H9 (cell line): ENCODE data around the gene ZNF124. TPM values are rescaled to one million over a fixed set of nuclear protein-coding genes. Genes with fewer than 3 reads are reported as not detected.

Experiments
- DNase-seq: peaks from one replicate; pipeline ENCODE4 v3.0.0-alpha.2; 2017
- H2AFZ ChIP-seq: one replicate; pipeline ENCODE4 v1.6.1; 2013; ENCODE audit warnings: mild to moderate bottlenecking, low read length, control low read depth, moderate library complexity
- H2AK5ac ChIP-seq: 2 replicates; pipeline ENCODE4 v1.6.1; 2013; ENCODE audit warnings: low read length, control low read depth, mixed read lengths; ENCODE audit not compliant: insufficient read length
- H2BK120ac ChIP-seq: one replicate; pipeline ENCODE4 v1.6.1; 2013; ENCODE audit warnings: low read depth, mild to moderate bottlenecking, low read length, control low read depth, inconsistent platforms; ENCODE audit not compliant: poor library complexity, severe bottlenecking
- H2BK12ac ChIP-seq: 2 replicates; pipeline ENCODE4 v1.6.1; 2013; ENCODE audit warnings: low read length, control low read depth, mixed read lengths, low read depth; ENCODE audit not compliant: insufficient read length
- H2BK15ac ChIP-seq: 2 replicates; pipeline ENCODE4 v1.6.1; 2013; ENCODE audit warnings: low read depth, low read length, control low read depth
- H2BK20ac ChIP-seq: one replicate; pipeline ENCODE4 v1.6.1; 2013; ENCODE audit warnings: low read depth, mild to moderate bottlenecking, low read length, control low read depth, inconsistent platforms; ENCODE audit not compliant: poor library complexity, severe bottlenecking
- H2BK5ac ChIP-seq: 2 replicates; pipeline ENCODE4 v1.6.1; 2013; ENCODE audit warnings: low read length, control low read depth, mixed read lengths; ENCODE audit not compliant: insufficient read length
- H3K14ac ChIP-seq: 2 replicates; pipeline ENCODE4 v1.6.1; 2013; ENCODE audit warnings: low read length, control low read depth; ENCODE audit not compliant: insufficient read depth
- H3K18ac ChIP-seq: 2 replicates; pipeline ENCODE4 v1.6.1; 2013; ENCODE audit warnings: low read depth, mild to moderate bottlenecking, mixed read lengths, low read length, control low read depth; ENCODE audit not compliant: insufficient read length
- H3K23ac ChIP-seq: 2 replicates; pipeline ENCODE4 v1.6.1; 2013; ENCODE audit warnings: low read length, control low read depth, mixed read lengths, low read depth; ENCODE audit not compliant: insufficient read length
- H3K23me2 ChIP-seq: 2 replicates; pipeline ENCODE4 v1.6.1; 2013; ENCODE audit warnings: low read depth, mild to moderate bottlenecking, mixed read lengths, low read length, control low read depth; ENCODE audit not compliant: insufficient read length, poor library complexity, severe bottlenecking
- H3K27ac ChIP-seq: 2 replicates; pipeline ENCODE4 v1.5.1; 2013; ENCODE audit warnings: low read length, control low read depth, mixed read lengths, low read depth; ENCODE audit not compliant: insufficient read length
- H3K27me3 ChIP-seq: 2 replicates; pipeline ENCODE4 v1.6.1; 2013; ENCODE audit warnings: low read length, control low read depth, inconsistent platforms; ENCODE audit not compliant: insufficient read depth
- H3K4ac ChIP-seq: 2 replicates; pipeline ENCODE4 v1.6.1; 2013; ENCODE audit warnings: low read depth, mild to moderate bottlenecking, control low read depth, inconsistent platforms, low read length, moderate library complexity
- H3K4me1 ChIP-seq: 2 replicates; pipeline ENCODE4 v1.6.1; 2013; ENCODE audit warnings: low read length, control low read depth, inconsistent platforms; ENCODE audit not compliant: insufficient read depth
- H3K4me2 ChIP-seq: 2 replicates; pipeline ENCODE4 v1.6.1; 2013; ENCODE audit warnings: low read length, control low read depth, mixed read lengths; ENCODE audit not compliant: insufficient read length, insufficient read depth
- H3K56ac ChIP-seq: 2 replicates; pipeline ENCODE4 v1.6.1; 2013; ENCODE audit warnings: low read depth, mild to moderate bottlenecking, mixed read lengths, low read length, control low read depth; ENCODE audit not compliant: insufficient read length
- H3K79me1 ChIP-seq: 2 replicates; pipeline ENCODE4 v1.6.1; 2013; ENCODE audit warnings: low read depth, mild to moderate bottlenecking, moderate library complexity, low read length, control low read depth, inconsistent platforms; ENCODE audit not compliant: insufficient read depth, poor library complexity, severe bottlenecking
- H3K79me2 ChIP-seq: 2 replicates; pipeline ENCODE4 v1.6.1; 2013; ENCODE audit warnings: low read length, control low read depth, inconsistent platforms; ENCODE audit not compliant: insufficient read depth
- H3K9ac ChIP-seq: 2 replicates; pipeline ENCODE4 v1.6.1; 2013; ENCODE audit warnings: low read length, control low read depth, mixed read lengths; ENCODE audit not compliant: insufficient read length; ENCODE audit errors: extremely low read depth
- H3K9me3 ChIP-seq: one replicate; pipeline ENCODE4 v1.6.1; 2013; ENCODE audit warnings: low read depth, low read length, inconsistent platforms; ENCODE audit not compliant: control insufficient read depth
- H3T11ph ChIP-seq: one replicate; pipeline ENCODE4 v1.6.1; 2013; ENCODE audit warnings: mild to moderate bottlenecking, low read length, control low read depth, inconsistent platforms
- H4K20me1 ChIP-seq: one replicate; pipeline ENCODE4 v1.6.1; 2013; ENCODE audit not compliant: control insufficient read depth, insufficient read length, insufficient read depth
- H4K5ac ChIP-seq: 2 replicates; pipeline ENCODE4 v1.6.1; 2013; ENCODE audit warnings: low read depth, mild to moderate bottlenecking, mixed read lengths, low read length, control low read depth; ENCODE audit not compliant: insufficient read length
- H4K8ac ChIP-seq: replicated peaks from 2 replicates; pipeline ENCODE4 v1.6.1; 2013; ENCODE audit warnings: low read length, control low read depth, mixed read lengths, low read depth; ENCODE audit not compliant: insufficient read length
- H4K91ac ChIP-seq: 2 replicates; pipeline ENCODE4 v1.6.1; 2013; ENCODE audit warnings: low read depth, mild to moderate bottlenecking, moderate library complexity, mixed read lengths, low read length, control low read depth; ENCODE audit not compliant: insufficient read length
- H3K27ac Mint-ChIP-seq, 3 experiments: 2 replicates in 2 of 3; 3 replicates in 1 of 3; pipeline ENCODE4 v1.8.0; 2020 to 2021; ENCODE audit warnings: mixed read lengths in 3 of 3, mild to moderate bottlenecking in 1 of 3, moderate library complexity in 1 of 3
- H3K27me3 Mint-ChIP-seq: 2 replicates; pipeline ENCODE4 v1.8.0; 2021; ENCODE audit warnings: low read depth, mild to moderate bottlenecking, moderate library complexity, mixed read lengths
- H3K36me3 Mint-ChIP-seq, 3 experiments: 2 replicates in 2 of 3; 3 replicates in 1 of 3; pipeline ENCODE4 v1.8.0; 2020 to 2021; ENCODE audit warnings: low read depth in 3 of 3, mixed read lengths in 3 of 3; ENCODE audit not compliant: insufficient read depth in 1 of 3
- H3K4me1 Mint-ChIP-seq, 2 experiments: 2 replicates each; pipeline ENCODE4 v1.8.0; 2020; ENCODE audit warnings: mixed read lengths in 2 of 2
- H3K4me3 Mint-ChIP-seq, 2 experiments: 2 replicates in 1 of 2; 3 replicates in 1 of 2; pipeline ENCODE4 v1.8.0; 2020 to 2021; ENCODE audit warnings: mild to moderate bottlenecking in 2 of 2, mixed read lengths in 2 of 2, moderate library complexity in 1 of 2
- H3K9me3 Mint-ChIP-seq, 2 experiments: 2 replicates in 1 of 2; 3 replicates in 1 of 2; pipeline ENCODE4 v1.8.0; 2020; ENCODE audit warnings: mild to moderate bottlenecking in 2 of 2, mixed read lengths in 2 of 2, moderate library complexity in 1 of 2
- WGBS: extraction: QIAGEN DNeasy Blood & Tissue Kit; methylation state at CpG from one replicate; pipeline ENCODE4 v1.1.7; 2013; ENCODE audit warnings: missing lambda C conversion rate, low lambda C conversion rate, mixed read lengths; ENCODE audit not compliant: insufficient read length; ENCODE audit errors: extremely low coverage; 5-methylcytosine and 5-hydroxymethylcytosine counted together
- total RNA-seq: library from RNA; stranded (reverse); gene quantifications from 2 replicates; pipeline ENCODE4 v1.2.1, GENCODE V29; 2021
- TF ChIP-seq, protein P1 (sequence below): fragments of 200-600 bp; sonication (generic); conservative IDR thresholded peaks from 3 replicates; pipeline ENCODE4 v1.8.0; 2021; ENCODE audit warnings: antibody characterized with exemption, mild to moderate bottlenecking

The ZNF124 gene
- total RNA-seq, 1 experiment from 2014 or later = 50.6 TPM

DNA sequence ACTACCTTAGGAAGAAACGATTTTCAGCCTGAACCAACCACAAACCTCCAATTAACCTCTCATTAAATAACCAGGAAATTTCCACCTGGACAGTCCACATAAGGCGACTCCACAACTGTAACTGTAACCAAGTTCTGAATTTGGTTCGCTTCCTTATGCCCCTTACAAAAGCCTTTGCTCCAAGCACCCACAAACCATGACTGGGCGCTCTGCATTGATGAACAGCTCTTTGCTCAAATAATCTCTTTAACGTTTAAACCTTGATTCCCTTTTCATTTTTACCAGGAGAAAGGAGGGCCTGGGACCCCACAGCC lies 38.2 kb upstream of the ZNF124 start:
- peaks cover 9% of the 10 kb centered on the region for H3K79me1 ChIP-seq
- no peak overlapping the region for H2AFZ ChIP-seq
- peaks cover 7% of the 10 kb centered on the region for H3K4me1 ChIP-seq
- peaks cover 12% of the 10 kb centered on the region for H3K79me2 ChIP-seq
- no peak for DNase-seq
- H3K4me1 Mint-ChIP-seq = peaks cover 18 to 24% of the 10 kb centered on the region in 2 experiments
- 0 out of 2 replicates have a peak overlapping the region, but pooled peaks have one; percentile 85 for H3K14ac ChIP-seq
- H2BK120ac ChIP-seq = no peak overlapping the region
- peak overlapping the region; percentile 89 to 92 for H3K4me3 Mint-ChIP-seq
- peaks cover 9 to 13% (median 10%) of the 10 kb centered on the region in 3 experiments for H3K36me3 Mint-ChIP-seq
- no peak overlapping the region for H4K5ac ChIP-seq
- H2BK20ac ChIP-seq = no peak overlapping the region
- no peak overlapping the region for H3T11ph ChIP-seq
- peak overlapping the region in 2 of 3 experiments; percentile 68 to 88; a peak in 3 of 7 replicates for H3K27ac Mint-ChIP-seq
- H4K20me1 ChIP-seq = no peaks in the 10 kb centered on the region
- H3K18ac ChIP-seq = no peak overlapping the region
- H3K9me3 ChIP-seq = no peaks in the 10 kb centered on the region
- no peak overlapping the region for H2BK15ac ChIP-seq
- H3K27me3 Mint-ChIP-seq = no peaks in the 10 kb centered on the region; the same call in 1 of the 2 replicates
- no peak overlapping the region for H3K56ac ChIP-seq
- no peak overlapping the region for H2BK12ac ChIP-seq
- no peak overlapping the region for H2BK5ac ChIP-seq
- H3K27me3 ChIP-seq = no peaks in the 10 kb centered on the region
- TF ChIP-seq, protein P1, sequence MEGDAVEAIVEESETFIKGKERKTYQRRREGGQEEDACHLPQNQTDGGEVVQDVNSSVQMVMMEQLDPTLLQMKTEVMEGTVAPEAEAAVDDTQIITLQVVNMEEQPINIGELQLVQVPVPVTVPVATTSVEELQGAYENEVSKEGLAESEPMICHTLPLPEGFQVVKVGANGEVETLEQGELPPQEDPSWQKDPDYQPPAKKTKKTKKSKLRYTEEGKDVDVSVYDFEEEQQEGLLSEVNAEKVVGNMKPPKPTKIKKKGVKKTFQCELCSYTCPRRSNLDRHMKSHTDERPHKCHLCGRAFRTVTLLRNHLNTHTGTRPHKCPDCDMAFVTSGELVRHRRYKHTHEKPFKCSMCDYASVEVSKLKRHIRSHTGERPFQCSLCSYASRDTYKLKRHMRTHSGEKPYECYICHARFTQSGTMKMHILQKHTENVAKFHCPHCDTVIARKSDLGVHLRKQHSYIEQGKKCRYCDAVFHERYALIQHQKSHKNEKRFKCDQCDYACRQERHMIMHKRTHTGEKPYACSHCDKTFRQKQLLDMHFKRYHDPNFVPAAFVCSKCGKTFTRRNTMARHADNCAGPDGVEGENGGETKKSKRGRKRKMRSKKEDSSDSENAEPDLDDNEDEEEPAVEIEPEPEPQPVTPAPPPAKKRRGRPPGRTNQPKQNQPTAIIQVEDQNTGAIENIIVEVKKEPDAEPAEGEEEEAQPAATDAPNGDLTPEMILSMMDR = no peak
- peak overlapping the region; percentile 88 for H3K4me2 ChIP-seq
- no peak overlapping the region for H2AK5ac ChIP-seq
- peak overlapping the region; percentile 70 for H3K9ac ChIP-seq
- no peaks in the 10 kb centered on the region for H3K9me3 Mint-ChIP-seq
- no peak overlapping the region for H4K8ac ChIP-seq
- H3K4ac ChIP-seq = no peak overlapping the region
- no CpG with 5 or more reads among the region's 5 CpGs for WGBS
- H4K91ac ChIP-seq = no peak overlapping the region
- H3K23me2 ChIP-seq = peaks cover 8% of the 10 kb centered on the region
- no peak overlapping the region for H3K27ac ChIP-seq
- H3K23ac ChIP-seq = no peak overlapping the region
